ENCODE measurements around the gene C5orf24. TPM values are rescaled to one million over a fixed set of nuclear protein-coding genes. Genes with fewer than 3 reads are reported as not detected.
"Not testable (repeated sequence)": the region's sequence is repeated elsewhere in the genome, so short reads cannot be mapped to it uniquely, and the experiment has no call there.

C5orf24 gene
- total RNA-seq, 1 donor from 2014 or later: 36.1 TPM

DNA sequence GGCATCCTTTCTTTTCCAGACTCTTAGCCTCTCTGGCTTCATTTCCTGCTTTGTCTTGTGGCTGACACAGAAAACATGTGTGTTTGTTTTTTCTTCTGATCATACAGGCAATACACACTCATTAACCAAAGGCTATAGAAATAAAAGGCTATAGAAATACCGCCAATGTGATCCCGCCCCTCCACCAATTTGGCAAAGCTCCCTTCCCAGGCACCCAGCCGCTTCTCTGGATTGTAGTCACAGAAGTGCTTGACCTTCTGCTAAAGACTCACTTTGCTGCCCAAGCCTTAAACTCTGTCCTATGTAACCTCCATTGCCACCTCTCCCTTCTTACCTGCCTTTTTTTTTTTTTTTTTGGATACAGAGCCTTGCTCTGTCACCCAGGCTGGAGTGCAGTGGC lies 33.7 kb downstream of the C5orf24 start:
- ATAC-seq (ENCODE audit: low read depth) (no peak), DNase-seq (no peak)
- Mint-ChIP-seq H3K4me3 (no peak overlapping the region), H3K27ac (no peak overlapping the region), H3K27me3 (no peaks in the 10 kb centered on the region), H3K36me3 (ENCODE audit: low read depth) (peaks cover 23% of the 10 kb centered on the region), H3K9me3 (no peaks in the 10 kb centered on the region), H3K4me1 (peaks cover 41% of the 10 kb centered on the region)
- ChIA-PET POLR2A (interaction anchor here (0.7 kb wide), 2 partner anchors 26 to 219 kb away, joined by 3 to 4 read pairs; no protein-coding TSS in a partner anchor), CTCF (interaction anchor here (0.7 kb wide), 1 partner anchor 247 kb away, joined by 3 read pairs; the partner anchor contains the start of gene SAR1B)
- intact Hi-C loops (cut with micrococcal nuclease): no loop called here
- TF ChIP-seq, protein P1, sequence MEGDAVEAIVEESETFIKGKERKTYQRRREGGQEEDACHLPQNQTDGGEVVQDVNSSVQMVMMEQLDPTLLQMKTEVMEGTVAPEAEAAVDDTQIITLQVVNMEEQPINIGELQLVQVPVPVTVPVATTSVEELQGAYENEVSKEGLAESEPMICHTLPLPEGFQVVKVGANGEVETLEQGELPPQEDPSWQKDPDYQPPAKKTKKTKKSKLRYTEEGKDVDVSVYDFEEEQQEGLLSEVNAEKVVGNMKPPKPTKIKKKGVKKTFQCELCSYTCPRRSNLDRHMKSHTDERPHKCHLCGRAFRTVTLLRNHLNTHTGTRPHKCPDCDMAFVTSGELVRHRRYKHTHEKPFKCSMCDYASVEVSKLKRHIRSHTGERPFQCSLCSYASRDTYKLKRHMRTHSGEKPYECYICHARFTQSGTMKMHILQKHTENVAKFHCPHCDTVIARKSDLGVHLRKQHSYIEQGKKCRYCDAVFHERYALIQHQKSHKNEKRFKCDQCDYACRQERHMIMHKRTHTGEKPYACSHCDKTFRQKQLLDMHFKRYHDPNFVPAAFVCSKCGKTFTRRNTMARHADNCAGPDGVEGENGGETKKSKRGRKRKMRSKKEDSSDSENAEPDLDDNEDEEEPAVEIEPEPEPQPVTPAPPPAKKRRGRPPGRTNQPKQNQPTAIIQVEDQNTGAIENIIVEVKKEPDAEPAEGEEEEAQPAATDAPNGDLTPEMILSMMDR (IDR thresholded peaks at IDR 0.05): no peak

DNA sequence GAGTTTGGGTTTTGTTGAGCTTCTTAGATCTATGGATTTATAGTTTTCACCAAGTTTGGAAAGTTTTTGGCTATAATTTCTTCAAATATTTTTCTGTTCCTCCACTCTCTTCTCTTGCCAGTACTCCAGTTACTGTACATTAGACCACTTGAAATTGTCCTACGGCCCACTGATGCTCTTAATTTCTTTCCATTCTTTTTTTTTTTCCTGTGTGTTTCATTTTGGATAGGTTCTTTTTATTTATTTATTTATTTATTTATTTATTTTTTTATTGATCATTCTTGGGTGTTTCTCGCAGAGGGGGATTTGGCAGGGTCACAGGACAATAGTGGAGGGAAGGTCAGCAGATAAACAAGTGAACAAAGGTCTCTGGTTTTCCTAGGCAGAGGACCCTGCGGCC lies 35.2 kb downstream of the C5orf24 start:
- Mint-ChIP-seq H3K36me3 (ENCODE audit: low read depth) (peaks cover 19% of the 10 kb centered on the region), H3K4me1 (peaks cover 34% of the 10 kb centered on the region)
- POLR2A ChIA-PET; H3K9me3 Mint-ChIP-seq; H3K4me3 Mint-ChIP-seq; DNase-seq; ATAC-seq (ENCODE audit: low read depth); H3K27ac Mint-ChIP-seq; intact Hi-C loops (cut with micrococcal nuclease); CTCF ChIA-PET; H3K27me3 Mint-ChIP-seq: not testable (repeated sequence)

DNA sequence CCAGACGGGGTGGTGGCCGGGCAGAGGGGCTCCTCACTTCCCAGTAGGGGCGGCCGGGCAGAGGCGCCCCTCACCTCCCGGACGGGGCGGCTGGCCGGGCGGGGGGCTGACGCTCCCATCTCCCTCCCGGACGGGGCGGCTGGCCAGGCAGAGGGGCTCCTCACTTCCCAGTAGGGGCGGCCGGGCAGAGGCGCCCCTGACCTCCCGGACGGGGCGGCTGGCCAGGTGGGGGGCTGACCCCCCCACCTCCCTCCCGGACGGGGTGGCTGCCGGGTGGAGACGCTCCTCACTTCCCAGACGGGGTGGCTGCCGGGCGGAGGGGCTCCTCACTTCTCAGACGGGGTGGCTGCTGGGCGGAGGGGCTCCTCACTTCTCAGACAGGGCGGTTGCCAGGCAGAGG lies 35.9 kb downstream of the C5orf24 start:
- H3K4me3 Mint-ChIP-seq, POLR2A ChIA-PET: not testable (repeated sequence)
- H3K4me1 Mint-ChIP-seq: peaks cover 26% of the 10 kb centered on the region

DNA sequence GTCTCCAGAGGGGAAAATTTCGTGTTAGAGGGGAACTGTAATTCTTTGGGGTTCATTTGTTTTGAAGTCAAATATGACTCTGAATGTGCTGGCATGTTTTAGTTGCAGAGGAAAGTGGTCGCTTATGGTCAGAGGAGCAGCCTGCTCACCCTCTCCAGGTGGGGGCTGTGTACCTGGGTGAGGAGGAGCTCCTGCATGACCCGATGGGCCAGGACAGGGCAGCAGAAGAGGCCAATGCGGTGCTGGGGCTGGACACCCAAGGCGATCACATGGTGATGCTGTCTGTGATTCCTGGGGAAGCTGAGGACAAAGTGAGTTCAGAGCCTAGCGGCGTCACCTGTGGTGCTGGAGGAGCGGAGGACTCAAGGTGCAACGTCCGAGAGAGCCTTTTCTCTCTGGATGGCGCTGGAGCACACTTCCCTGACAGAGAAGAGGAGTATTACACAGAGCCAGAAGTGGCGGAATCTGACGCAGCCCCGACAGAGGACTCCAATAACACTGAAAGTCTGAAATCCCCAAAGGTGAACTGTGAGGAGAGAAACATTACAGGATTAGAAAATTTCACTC lies 41.9 kb downstream of the C5orf24 start:
- H3K27ac Mint-ChIP-seq: no peak overlapping the region
- ChIA-PET CTCF (no interaction called here), POLR2A (no interaction called here)
- DNase-seq (no peak), ATAC-seq (ENCODE audit: low read depth) (no peak)
- TF ChIP-seq, protein P1 (IDR thresholded peaks at IDR 0.05): no peak
- intact Hi-C loops (cut with micrococcal nuclease): no loop called here
- no peaks in the 10 kb centered on the region for H3K9me3 Mint-ChIP-seq
- H3K27me3 Mint-ChIP-seq: no peaks in the 10 kb centered on the region
- peaks cover 11% of the 10 kb centered on the region for H3K4me1 Mint-ChIP-seq
- peaks cover 40% of the 10 kb centered on the region for H3K36me3 Mint-ChIP-seq (ENCODE audit: low read depth)
- H3K4me3 Mint-ChIP-seq: no peak overlapping the region

More for the DNA sequence above, 35.9 kb downstream of the C5orf24 start:
- H3K27ac Mint-ChIP-seq; H3K9me3 Mint-ChIP-seq; H3K27me3 Mint-ChIP-seq; CTCF ChIA-PET; ATAC-seq (ENCODE audit: low read depth); DNase-seq; intact Hi-C loops (cut with micrococcal nuclease): not testable (repeated sequence)
- peaks cover 19% of the 10 kb centered on the region for H3K36me3 Mint-ChIP-seq (ENCODE audit: low read depth)

DNA sequence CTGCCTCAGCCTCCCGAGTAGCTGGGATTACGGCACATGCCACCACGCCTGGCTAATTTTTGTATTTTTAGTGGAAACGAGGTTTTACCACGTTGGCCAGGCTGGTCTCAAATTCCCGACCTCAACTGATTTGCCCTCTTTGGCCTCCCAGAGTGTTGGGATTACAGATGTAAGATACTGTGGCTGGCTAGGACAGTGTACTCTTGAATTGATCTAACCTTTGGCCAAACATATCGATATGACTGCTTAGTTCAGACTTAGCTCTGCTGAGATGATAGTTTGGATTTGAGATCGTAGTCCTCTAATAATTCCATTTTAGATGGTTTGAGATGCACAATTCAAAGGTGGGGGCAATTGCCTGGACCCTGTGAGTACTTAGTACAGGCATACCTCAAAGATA lies 43.6 kb downstream of the C5orf24 start:
- Mint-ChIP-seq H3K4me3 (no peak overlapping the region), H3K4me1 (peaks cover 11% of the 10 kb centered on the region), H3K27ac (no peak overlapping the region), H3K9me3 (no peaks in the 10 kb centered on the region), H3K36me3 (ENCODE audit: low read depth) (peaks cover 50% of the 10 kb centered on the region), H3K27me3 (no peaks in the 10 kb centered on the region)
- ChIA-PET CTCF (no interaction called here), POLR2A (interaction anchor here (1.0 kb wide), 1 partner anchor 44 kb away, joined by 3 read pairs; the partner anchor contains the start of gene C5orf24)
- ATAC-seq (ENCODE audit: low read depth) (no peak), DNase-seq (no peak)
- intact Hi-C loops (cut with micrococcal nuclease): no loop called here
- TF ChIP-seq, protein P1 (IDR thresholded peaks at IDR 0.05): no peak

DNA sequence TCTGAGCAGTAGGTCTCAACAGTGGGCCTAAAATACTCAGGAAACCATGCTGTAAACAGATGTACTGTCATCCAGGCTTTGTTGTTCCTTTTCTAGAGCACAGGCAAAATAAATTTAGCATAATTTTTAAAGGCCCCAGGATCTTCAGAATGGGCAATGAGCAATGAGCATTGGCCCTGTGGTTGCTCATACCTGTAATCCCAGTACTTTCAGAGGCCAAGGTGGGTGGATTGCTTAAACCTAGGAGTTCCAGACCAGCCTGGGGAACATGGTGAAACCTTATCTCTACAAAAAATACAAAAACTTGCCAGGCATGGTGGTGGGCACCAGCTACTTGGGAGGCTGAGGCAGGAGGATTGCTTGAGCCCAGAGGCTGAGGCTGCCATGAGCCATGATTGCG lies 45.7 kb downstream of the C5orf24 start:
- H3K36me3 Mint-ChIP-seq (ENCODE audit: low read depth): peaks cover 66% of the 10 kb centered on the region
- CTCF ChIA-PET: interaction anchor here (1.1 kb wide), 1 partner anchor 13 kb away, joined by 9 read pairs; no protein-coding TSS in a partner anchor

More for the DNA sequence above, 45.7 kb downstream of the C5orf24 start:
- Mint-ChIP-seq H3K9me3 (no peaks in the 10 kb centered on the region), H3K27ac (no peak overlapping the region), H3K4me3 (no peak overlapping the region), H3K27me3 (no peaks in the 10 kb centered on the region), H3K4me1 (peaks cover 14% of the 10 kb centered on the region)
- TF ChIP-seq, protein P1 (IDR thresholded peaks at IDR 0.05): no peak
- POLR2A ChIA-PET: interaction anchor here (0.7 kb wide), 1 partner anchor 15 kb away, joined by 3 read pairs; no protein-coding TSS in a partner anchor
- DNase-seq (no peak), ATAC-seq (ENCODE audit: low read depth) (no peak)
- intact Hi-C loops (cut with micrococcal nuclease): no loop called here
